ENCODE measurements around the gene SERINC5.
A peak's percentile ranks its signal among the peaks of the same experiment; 100 is the strongest.
"Not testable (repeated sequence)": the region's sequence is repeated elsewhere in the genome, so short reads cannot be mapped to it uniquely, and the experiment has no call there.

The SERINC5 gene

GRCh38 chr5:80255811-80256712, at the start of gene SERINC5:
TSS of gene SERINC5 (minus strand) at chr5:80256048. CDS start at chr5:80255922, 126 bp downstream.
- no peak for DNase-seq

GRCh38 chr5:80302636-80303035, 46.8 kb upstream of the SERINC5 start:
- peak; percentile 11 for DNase-seq

GRCh38 chr5:80301342-80301741, 45.5 kb upstream of the SERINC5 start:
- not testable (repeated sequence) for DNase-seq

DNA sequence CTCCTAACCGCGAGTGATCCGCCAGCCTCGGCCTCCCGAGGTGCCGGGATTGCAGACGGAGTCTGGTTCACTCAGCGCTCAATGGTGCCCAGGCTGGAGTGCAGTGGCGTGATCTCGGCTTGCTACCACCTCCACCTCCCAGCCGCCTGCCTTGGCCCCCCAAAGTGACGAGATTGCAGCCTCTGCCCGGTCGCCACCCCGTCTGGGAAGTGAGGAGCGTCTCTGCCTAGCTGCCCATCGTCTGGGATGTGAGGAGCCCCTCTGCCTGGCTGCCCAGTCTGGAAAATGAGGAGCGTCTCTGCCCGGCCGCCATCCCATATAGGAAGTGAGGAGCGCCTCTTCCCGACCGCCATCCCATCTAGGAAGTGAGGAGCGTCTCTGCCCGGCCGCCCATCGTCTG, 44.9 kb upstream of the SERINC5 start:
- not testable (repeated sequence) for DNase-seq

DNA sequence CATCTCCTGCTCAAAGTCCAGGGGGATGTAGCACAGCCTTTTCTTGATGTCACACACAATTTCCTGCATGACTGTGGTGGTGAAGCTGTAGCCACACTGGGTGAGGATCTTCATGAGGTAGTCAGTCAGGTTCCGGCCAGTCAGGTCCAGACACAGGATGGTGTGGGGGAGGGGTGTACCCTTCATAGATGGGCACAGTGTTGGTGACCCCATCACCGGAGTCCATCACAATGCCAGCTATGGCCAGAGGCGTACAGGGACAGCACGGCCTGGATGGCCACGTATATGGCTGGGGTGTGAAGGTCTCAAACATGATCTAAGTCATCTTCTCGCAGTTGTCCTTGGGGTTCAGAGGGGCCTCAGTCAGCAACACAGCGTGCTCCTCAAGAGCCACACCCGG, 44.3 kb upstream of the SERINC5 start:
- DNase-seq, result no peak

DNA sequence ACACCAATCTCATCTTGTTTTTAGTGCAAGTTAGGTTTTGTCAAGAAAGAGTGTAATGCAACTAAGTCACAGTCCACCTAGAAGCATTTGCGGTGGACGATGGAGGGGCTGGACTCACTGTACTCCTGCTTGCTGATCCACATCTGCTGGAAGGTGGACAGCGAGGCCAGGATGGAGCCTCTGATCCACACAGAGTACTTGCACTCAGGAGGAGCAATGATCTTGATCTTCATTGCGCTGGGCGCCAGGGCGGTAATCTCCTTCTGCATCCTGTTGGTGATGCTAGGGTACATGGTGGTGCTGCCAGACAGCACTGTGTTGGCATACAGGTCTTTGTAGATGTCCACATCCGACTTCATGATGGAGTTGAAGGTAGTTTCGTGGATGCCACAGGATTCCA, 43.8 kb upstream of the SERINC5 start:
- no peak for DNase-seq

DNA sequence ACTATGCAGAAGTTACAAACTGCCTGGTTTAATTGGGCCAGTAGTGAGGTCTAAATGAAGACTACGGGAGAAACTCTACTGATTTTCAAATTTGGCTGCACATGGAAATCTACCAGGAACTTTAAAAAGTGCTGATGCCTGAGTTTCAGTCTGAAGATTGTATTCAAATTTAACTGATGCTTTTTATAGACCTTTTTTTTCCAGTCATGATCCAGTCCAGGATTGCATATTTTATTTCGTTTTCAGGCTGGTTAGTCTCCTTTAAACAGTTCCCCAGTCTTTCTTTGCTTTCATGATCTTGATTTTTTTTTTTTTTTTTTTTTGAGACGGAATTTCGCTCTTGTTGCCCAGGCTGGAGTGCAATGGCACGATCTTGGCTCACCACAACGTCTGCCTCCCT, 40.3 kb upstream of the SERINC5 start:
- no peak for DNase-seq

GRCh38 chr5:80291761-80292160, 35.9 kb upstream of the SERINC5 start:
- DNase-seq, result no peak

GRCh38 chr5:80289320-80289719, 33.5 kb upstream of the SERINC5 start:
- DNase-seq, result no peak

DNA sequence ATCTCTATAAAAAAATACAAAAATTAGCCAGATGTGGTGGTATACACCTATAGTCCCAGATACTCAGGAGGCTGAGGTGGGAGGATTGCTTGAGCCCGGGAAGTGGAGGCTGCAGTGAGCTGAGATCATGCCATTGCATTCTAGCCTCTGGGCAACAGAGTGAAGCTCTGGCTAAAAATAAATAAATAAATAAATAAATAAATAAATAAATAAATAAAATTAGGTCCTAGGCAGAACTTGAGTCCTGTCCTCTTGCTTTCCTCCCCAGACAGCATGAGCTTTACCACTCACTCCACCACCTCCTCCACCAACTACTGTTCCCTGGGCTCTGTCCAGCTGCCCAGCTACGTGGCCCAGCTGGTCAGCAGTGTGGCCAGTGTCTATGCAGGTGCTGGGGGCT, 32.3 kb upstream of the SERINC5 start:
- DNase-seq, result no peak

DNA sequence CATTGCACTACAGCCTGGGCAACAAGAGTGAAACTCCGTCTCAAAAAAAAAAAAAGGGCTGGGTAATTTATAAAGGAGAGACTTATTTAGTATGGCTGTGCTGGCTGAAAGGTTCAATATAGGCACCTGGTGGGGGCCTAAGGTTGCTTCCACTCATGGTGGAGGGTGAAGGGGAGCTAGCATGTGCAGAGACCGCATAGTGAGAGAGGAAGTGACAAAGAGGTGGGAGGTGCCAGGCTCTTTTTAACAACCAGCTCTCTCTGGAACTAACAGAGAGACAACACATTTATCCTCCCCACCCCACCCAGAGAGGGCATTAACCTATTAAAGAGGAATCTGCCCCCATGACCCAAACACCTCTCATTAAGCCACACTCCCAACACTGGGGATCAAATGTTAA, 28.9 kb upstream of the SERINC5 start:
- no peak for DNase-seq

DNA sequence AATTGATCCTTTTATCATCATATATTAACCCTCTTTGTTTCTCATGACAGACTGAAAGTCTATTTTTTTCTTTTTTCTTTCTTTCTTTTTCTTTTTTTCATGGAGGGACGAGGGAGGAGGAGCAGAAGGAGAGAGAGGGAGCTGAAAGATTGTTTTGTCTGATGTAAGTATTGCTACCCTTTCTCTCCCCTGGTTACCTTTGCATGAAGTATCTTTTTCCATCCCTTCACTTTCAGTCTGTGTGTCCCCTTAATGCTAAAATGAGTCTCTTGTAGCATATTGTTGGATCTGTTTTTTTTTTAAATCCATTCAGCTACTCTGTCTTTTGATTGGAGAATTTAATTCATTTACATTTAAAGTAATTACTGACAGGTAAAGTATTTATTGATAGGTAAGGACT, 27.5 kb upstream of the SERINC5 start:
- no peak for DNase-seq

DNA sequence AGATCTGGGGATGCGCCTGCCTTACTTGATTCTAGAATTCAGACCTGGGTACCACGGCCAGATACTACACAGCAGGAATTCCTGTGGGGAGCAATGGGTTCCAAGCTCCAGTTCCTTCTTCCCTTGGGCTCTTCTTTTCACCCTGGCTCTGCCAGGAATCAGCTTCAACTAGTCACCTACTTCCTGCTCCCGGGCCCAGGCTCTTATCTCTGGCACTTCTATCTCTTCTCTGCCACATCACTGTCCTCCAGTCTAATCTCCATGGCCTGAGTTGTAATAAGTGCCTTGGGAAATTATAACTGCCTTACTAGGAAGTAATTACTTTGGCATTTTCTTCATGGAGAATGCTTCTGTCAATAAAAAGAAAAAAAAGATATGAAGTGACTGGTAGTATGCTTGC, 26.2 kb upstream of the SERINC5 start:
- peak; percentile 11 for DNase-seq

DNA sequence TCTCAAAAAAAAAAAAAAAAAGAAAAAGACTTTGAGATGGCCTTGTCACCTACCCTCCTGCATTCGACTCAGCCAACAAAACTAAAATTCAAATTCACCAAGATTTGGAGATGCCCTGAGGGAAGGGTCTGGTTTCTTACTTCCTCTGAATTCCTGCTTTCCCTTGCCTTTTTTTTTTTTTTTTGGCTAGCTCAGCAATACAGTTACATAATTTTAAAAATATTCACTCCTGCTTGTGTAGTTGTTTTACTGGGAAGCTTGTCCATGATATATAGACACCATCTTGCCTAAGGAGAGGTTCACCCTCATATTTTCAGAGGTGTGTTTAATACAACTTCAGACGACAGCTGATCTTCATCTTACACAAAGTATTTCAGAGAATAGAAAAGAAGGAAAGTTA, 21.3 kb upstream of the SERINC5 start:
- DNase-seq, result no peak

- no peak for DNase-seq
These were observed 20.3 kb upstream of the SERINC5 start for GRCh38 chr5:80276186-80276585.

DNA sequence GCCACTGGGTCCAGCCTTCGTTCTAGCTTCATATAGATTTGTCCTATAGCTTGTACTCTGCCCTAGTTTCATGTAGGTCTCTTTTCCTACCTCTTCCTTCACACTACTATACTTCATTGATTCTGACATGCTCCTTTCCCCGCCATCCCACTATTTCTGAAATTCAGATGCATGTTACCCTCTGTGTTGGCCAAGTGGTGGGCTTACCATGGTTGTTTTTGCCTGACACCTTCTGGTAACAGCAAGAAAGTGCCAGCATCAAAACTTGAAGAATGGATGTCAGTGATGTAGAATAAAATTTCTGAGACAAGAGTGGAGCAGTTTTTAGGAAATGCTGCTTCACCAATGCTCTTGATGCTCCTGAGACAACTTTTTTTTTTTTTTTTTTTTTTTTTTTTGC, 19.5 kb upstream of the SERINC5 start:
- no peak for DNase-seq

GRCh38 chr5:80270543-80270942, 14.7 kb upstream of the SERINC5 start:
- DNase-seq, result not testable (repeated sequence)

DNA sequence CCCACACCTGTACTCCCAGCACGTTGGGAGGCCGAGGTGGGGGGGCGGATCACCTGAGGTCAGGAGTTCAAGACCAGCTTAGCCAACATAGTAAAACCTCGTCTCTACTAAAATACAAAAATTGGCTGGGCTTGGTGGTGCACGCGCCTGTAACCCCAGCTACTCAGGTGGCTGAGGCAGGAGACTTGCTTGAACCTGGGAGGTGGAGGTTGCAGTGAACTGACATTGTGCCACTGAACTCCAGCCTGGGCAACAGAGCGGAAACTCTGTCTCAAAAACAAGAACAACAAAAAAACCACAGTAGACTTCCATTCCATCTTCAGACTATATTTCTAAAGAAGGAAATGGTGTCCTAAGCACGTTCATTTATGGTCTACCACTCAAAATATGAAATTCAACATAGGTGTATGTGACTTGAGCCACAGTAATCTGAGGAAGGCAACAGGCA, 14.2 kb upstream of the SERINC5 start:
- DNase-seq, result no peak

- DNase-seq, result no peak
These were observed 13.1 kb upstream of the SERINC5 start for GRCh38 chr5:80268916-80269315.

GRCh38 chr5:80266566-80266965, 10.7 kb upstream of the SERINC5 start:
- no peak for DNase-seq

DNA sequence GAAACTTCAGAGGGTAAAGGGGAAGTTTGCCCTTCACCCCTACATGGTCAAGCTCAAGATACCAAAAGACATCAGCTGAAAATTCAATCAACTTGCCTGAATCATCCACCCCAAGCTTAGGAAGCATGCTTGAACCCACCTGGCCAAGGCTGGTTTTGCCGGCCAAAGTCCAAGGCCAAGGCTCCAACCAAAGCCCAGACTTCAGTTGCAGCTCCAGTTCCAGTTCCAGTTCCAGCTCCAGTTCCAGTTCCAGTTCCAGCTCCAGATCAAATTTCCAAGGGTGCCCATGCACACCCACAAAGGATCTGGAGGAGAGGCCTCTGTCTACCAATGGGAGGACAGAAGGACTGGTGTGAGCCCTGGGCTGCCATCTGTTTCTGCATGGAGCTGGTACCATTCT, 4.6 kb upstream of the SERINC5 start:
- no peak for DNase-seq

- no peak for DNase-seq
These were observed 3.8 kb upstream of the SERINC5 start for GRCh38 chr5:80259511-80260203.

DNA sequence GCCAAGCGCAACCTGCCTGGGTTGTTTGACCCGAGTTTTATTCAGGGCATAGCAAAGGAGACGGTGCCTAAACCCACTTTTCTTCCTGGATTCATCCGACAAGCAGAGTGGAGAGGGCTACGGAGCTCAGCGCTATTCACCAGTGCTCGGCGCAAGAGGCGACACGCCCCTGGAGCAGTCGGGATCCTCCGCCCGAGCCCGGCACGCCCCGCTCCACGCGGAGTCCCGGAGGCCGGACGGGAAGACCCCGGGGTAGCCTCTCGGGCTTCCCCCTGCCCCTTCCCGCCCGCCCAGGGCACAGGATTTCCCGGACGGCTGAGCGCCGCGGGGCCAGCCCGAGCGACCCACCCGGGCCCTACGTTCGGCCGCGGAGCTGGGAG, 427 bp downstream of the SERINC5 start:
- no peak for DNase-seq

DNA sequence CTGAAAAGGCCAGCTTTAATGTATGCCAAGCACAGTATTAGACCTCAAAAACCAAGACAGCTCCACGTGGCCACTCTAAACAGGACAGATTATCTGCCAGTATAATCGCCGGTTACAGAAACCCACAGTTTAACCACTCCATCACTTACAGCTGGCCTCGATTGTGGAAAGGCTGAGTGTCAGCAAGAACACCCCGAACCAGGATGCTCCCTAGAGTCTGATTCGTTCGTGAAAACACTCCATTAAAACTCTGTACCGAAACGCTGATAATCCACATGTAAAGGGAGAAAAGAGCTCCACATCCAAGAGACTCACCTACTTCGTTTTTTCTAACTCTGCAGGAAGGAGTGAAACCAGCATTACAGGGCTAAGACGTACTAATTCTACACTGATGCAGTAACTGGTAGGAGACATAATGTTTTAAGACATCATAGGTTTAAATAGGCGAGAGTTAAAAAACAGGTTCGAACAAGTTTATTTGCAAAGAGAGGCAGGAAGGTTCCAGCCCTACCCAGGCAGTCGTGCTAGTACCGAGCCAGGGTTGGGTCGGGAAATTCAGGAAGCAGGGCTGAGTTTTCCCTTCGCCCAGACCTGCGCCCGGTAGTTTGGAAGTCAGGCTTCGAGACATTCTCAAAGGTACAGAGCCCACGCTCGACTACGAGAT, 949 bp downstream of the SERINC5 start:
- DNase-seq, result peak; percentile 39
